HEK293 (cell line): ENCODE data around the gene OXNAD1.

Experiments used
- ZFHX2 ChIP-seq: fragments of 450-650 bp; formaldehyde crosslinking; conservative IDR thresholded peaks from 2 replicates; pipeline ENCODE4 v1.5.1; 2016; ENCODE audit warnings: missing biosample characterization, missing genetic modification characterization
- ZXDB ChIP-seq: fragments of 450-650 bp; formaldehyde crosslinking; IDR thresholded peaks from 2 replicates; pipeline ENCODE4 v1.5.1; 2016; ENCODE audit warnings: missing biosample characterization, missing genetic modification characterization

- TF ChIP-seq ZXDB (tag by site-specific recombination) (no peak), ZFHX2 (tag by site-specific recombination) (no peak)
Measured at GRCh38 chr3:16270855-16271254, 5.8 kb downstream of the OXNAD1 start.
